HEK293T (cell line): ENCODE measurements around the gene FGFRL1.

Source experiments
- CTCF ChIA-PET: fragments of 350-600 bp; formaldehyde crosslinking; extraction: SDS; loops from one replicate; lab custom pipeline; 2021; ENCODE audit warnings: antibody characterized with exemption, inconsistent platforms; lab: Yijun Ruan, JAX
- POLR2A ChIA-PET: fragments of 350-600 bp; formaldehyde crosslinking; extraction: SDS; loops from one replicate; lab custom pipeline; 2020; ENCODE audit warnings: antibody characterized with exemption, inconsistent platforms; lab: Yijun Ruan, JAX
- DNase-seq: peaks from one replicate; pipeline ENCODE4 v3.0.0; 2012; ENCODE audit warnings: mixed read lengths; ENCODE audit errors: extremely low spot score
- ARNT ChIP-seq: fragments of 450-650 bp; IDR thresholded peaks from 2 replicates; pipeline ENCODE4 v1.6.1; 2017; ENCODE audit warnings: mild to moderate bottlenecking
- BHLHE40 ChIP-seq: fragments of 450-650 bp; IDR thresholded peaks from 2 replicates; pipeline ENCODE4 v1.6.1; 2016; ENCODE audit warnings: mild to moderate bottlenecking, moderate library complexity, borderline replicate concordance
- CTBP1 ChIP-seq: fragments of 450-650 bp; IDR thresholded peaks from 2 replicates; pipeline ENCODE4 v1.6.1; 2016; ENCODE audit warnings: borderline replicate concordance
- ELF4 ChIP-seq: fragments of 450-650 bp; IDR thresholded peaks from 2 replicates; pipeline ENCODE4 v1.6.1; 2017; ENCODE audit warnings: antibody characterized with exemption
- FOXA1 ChIP-seq: fragments of 450-650 bp; IDR thresholded peaks from 2 replicates; pipeline ENCODE4 v1.6.1; 2016; ENCODE audit warnings: mild to moderate bottlenecking
- FOXK2 ChIP-seq: fragments of 450-650 bp; IDR thresholded peaks from 2 replicates; pipeline ENCODE4 v1.6.1; 2016; ENCODE audit warnings: mild to moderate bottlenecking
- FOXM1 ChIP-seq: fragments of 450-650 bp; IDR thresholded peaks from 2 replicates; pipeline ENCODE4 v1.6.1; 2017; ENCODE audit warnings: mild to moderate bottlenecking, borderline replicate concordance
- HDGF ChIP-seq: fragments of 450-650 bp; IDR thresholded peaks from 2 replicates; pipeline ENCODE4 v1.6.1; 2017; ENCODE audit warnings: antibody characterized with exemption, borderline replicate concordance
- L3MBTL2 ChIP-seq: fragments of 450-650 bp; conservative IDR thresholded peaks from 2 replicates; pipeline ENCODE4 v1.6.1; 2016; ENCODE audit warnings: mild to moderate bottlenecking
- LEF1 ChIP-seq: fragments of 450-650 bp; IDR thresholded peaks from 2 replicates; pipeline ENCODE4 v1.6.1; 2017; ENCODE audit warnings: mild to moderate bottlenecking, borderline replicate concordance
- NFRKB ChIP-seq: fragments of 450-650 bp; IDR thresholded peaks from 2 replicates; pipeline ENCODE4 v1.6.1; 2016; ENCODE audit warnings: mild to moderate bottlenecking, moderate library complexity
- SP1 ChIP-seq: fragments of 450-650 bp; IDR thresholded peaks from 2 replicates; pipeline ENCODE4 v1.6.1; 2017
- SUZ12 ChIP-seq: fragments of 450-650 bp; IDR thresholded peaks from 2 replicates; pipeline ENCODE4 v1.6.1; 2016; ENCODE audit warnings: mild to moderate bottlenecking
- TARDBP ChIP-seq: fragments of 450-650 bp; IDR thresholded peaks from 2 replicates; pipeline ENCODE4 v1.6.1; 2016
- ZNF384 ChIP-seq: fragments of 450-650 bp; IDR thresholded peaks from 2 replicates; pipeline ENCODE4 v1.6.1; 2016
- TF ChIP-seq, protein P1 (sequence below): fragments of 450-650 bp; IDR thresholded peaks from 2 replicates; pipeline ENCODE4 v1.6.1; 2016

The FGFRL1 gene

GRCh38 chr4:1019729-1020470 lies 8.5 kb downstream of the FGFRL1 start:
- no peak for DNase-seq
- TF ChIP-seq LEF1 (no peak), SUZ12 (no peak), NFRKB (no peak), CTBP1 (no peak), SP1 (no peak), BHLHE40 (no peak), ARNT (no peak), FOXK2 (no peak), FOXA1 (no peak), FOXM1 (no peak)
- TF ChIP-seq, protein P1, sequence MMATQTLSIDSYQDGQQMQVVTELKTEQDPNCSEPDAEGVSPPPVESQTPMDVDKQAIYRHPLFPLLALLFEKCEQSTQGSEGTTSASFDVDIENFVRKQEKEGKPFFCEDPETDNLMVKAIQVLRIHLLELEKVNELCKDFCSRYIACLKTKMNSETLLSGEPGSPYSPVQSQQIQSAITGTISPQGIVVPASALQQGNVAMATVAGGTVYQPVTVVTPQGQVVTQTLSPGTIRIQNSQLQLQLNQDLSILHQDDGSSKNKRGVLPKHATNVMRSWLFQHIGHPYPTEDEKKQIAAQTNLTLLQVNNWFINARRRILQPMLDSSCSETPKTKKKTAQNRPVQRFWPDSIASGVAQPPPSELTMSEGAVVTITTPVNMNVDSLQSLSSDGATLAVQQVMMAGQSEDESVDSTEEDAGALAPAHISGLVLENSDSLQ = no peak
- ChIA-PET POLR2A (no interaction called here), CTCF (no interaction called here)

- POLR2A ChIA-PET = no interaction called here
- no peak for TF ChIP-seq SP1
- TF ChIP-seq FOXM1 = no peak
- TF ChIP-seq L3MBTL2 = no peak
- TF ChIP-seq FOXK2 = no peak
- TF ChIP-seq ELF4 = no peak
- DNase-seq = no peak
- CTCF ChIA-PET = no interaction called here
These were observed 10.1 kb downstream of the FGFRL1 start for GRCh38 chr4:1021386-1022050.

- CTCF ChIA-PET = no interaction called here
- TF ChIP-seq, protein P1 = no peak
- TF ChIP-seq LEF1 (no peak), FOXA1 (no peak), ARNT (no peak), HDGF (no peak), FOXM1 (no peak), L3MBTL2 (no peak), BHLHE40 (no peak), SP1 (no peak), CTBP1 (no peak), TARDBP (no peak), ZNF384 (no peak), NFRKB (no peak)
- POLR2A ChIA-PET = no interaction called here
- DNase-seq = no peak
These were observed 10.8 kb downstream of the FGFRL1 start for GRCh38 chr4:1022051-1022738.

- ChIA-PET POLR2A (no interaction called here), CTCF (no interaction called here)
- TF ChIP-seq FOXM1 (no peak), SP1 (no peak), LEF1 (no peak), HDGF (no peak), L3MBTL2 (no peak), TARDBP (no peak), CTBP1 (no peak), ELF4 (no peak), BHLHE40 (no peak)
- no peak for DNase-seq
These were observed 11.3 kb downstream of the FGFRL1 start for GRCh38 chr4:1022739-1023066.

- POLR2A ChIA-PET = no interaction called here
- CTCF ChIA-PET = no interaction called here
These were observed 11.7 kb downstream of the FGFRL1 start for GRCh38 chr4:1023075-1023640.

More at GRCh38 chr4:1023075-1023640, 11.7 kb downstream of the FGFRL1 start:
- TF ChIP-seq ELF4 = no peak
- no peak for TF ChIP-seq SUZ12
- no peak for TF ChIP-seq SP1
- no peak for TF ChIP-seq L3MBTL2
- TF ChIP-seq FOXA1 = no peak
- no peak for TF ChIP-seq ZNF384
- TF ChIP-seq FOXM1 = no peak
- no peak for TF ChIP-seq CTBP1
- no peak for DNase-seq
